ENCODE measurements around the gene DELE1.
A peak's percentile ranks its signal among the peaks of the same experiment; 100 is the strongest.

The DELE1 gene

DNA sequence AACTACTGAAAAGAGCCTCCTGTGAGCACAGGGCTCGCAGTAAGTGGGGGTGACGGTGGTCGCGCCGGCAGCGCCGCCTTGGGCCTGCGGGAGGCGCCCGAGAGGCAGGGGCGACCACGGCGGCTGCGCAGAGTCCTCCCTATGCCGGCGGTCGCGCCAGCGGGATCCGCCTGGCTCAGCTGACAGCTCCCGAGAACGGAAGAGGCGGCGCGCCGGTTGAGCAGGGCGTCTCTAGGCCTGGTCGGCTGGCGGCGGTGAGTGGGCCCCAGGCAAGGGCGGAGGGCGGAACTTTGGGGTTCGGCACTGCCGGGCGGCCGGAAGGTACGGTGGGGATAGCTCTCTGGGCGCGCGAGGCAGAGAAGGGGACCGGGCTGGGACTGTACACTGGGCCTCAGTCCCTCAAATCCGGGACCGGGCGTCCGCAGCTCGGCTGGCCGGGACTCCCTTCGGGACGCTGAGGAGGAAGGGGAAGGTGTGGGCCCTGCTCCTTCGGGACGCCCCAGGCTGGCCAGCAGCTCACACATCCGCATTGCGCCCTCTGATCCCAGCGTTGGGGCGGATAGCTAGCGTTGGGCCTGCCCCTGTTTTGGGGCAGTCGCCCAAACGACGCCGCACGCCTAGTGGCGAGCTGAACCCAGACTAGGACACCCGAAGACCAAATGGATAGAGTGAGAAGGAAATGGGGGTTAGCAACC, 45.4 kb downstream of the DELE1 start, which contains the start of gene RNF14 (continued):
- no peak for TF ChIP-seq ZNF248 (tag by site-specific recombination; IDR thresholded peaks at IDR 0.05)
- no peak for TF ChIP-seq ZNF211 (tag by site-specific recombination; IDR thresholded peaks at IDR 0.05; ENCODE audit: low read depth)
- TF ChIP-seq GLIS2 (tag by site-specific recombination; IDR thresholded peaks at IDR 0.05) = no peak
- TF ChIP-seq ZNF658 (tag by site-specific recombination; IDR thresholded peaks at IDR 0.05) = no peak
- no peak for TF ChIP-seq ZNF292 (tag by site-specific recombination; IDR thresholded peaks at IDR 0.05; ENCODE audit: borderline replicate concordance, low read depth)
- TF ChIP-seq ZNF404 (tag by site-specific recombination; IDR thresholded peaks at IDR 0.05) = no peak
- TF ChIP-seq ZNF600 (tag by site-specific recombination; IDR thresholded peaks at IDR 0.05) = peak; percentile 91
- TF ChIP-seq, protein P1, sequence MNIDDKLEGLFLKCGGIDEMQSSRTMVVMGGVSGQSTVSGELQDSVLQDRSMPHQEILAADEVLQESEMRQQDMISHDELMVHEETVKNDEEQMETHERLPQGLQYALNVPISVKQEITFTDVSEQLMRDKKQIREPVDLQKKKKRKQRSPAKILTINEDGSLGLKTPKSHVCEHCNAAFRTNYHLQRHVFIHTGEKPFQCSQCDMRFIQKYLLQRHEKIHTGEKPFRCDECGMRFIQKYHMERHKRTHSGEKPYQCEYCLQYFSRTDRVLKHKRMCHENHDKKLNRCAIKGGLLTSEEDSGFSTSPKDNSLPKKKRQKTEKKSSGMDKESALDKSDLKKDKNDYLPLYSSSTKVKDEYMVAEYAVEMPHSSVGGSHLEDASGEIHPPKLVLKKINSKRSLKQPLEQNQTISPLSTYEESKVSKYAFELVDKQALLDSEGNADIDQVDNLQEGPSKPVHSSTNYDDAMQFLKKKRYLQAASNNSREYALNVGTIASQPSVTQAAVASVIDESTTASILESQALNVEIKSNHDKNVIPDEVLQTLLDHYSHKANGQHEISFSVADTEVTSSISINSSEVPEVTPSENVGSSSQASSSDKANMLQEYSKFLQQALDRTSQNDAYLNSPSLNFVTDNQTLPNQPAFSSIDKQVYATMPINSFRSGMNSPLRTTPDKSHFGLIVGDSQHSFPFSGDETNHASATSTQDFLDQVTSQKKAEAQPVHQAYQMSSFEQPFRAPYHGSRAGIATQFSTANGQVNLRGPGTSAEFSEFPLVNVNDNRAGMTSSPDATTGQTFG (tag by site-specific recombination; IDR thresholded peaks at IDR 0.05; ENCODE audit: borderline replicate concordance) = no peak
- TF ChIP-seq ZNF510 (tag by site-specific recombination; IDR thresholded peaks at IDR 0.05; ENCODE audit: insufficient replicate concordance) = no peak
- TF ChIP-seq ZNF792 (tag by site-specific recombination; IDR thresholded peaks at IDR 0.05) = no peak
- TF ChIP-seq FEZF1 (tag by site-specific recombination; IDR thresholded peaks at IDR 0.05) = no peak
- TF ChIP-seq, protein P2, sequence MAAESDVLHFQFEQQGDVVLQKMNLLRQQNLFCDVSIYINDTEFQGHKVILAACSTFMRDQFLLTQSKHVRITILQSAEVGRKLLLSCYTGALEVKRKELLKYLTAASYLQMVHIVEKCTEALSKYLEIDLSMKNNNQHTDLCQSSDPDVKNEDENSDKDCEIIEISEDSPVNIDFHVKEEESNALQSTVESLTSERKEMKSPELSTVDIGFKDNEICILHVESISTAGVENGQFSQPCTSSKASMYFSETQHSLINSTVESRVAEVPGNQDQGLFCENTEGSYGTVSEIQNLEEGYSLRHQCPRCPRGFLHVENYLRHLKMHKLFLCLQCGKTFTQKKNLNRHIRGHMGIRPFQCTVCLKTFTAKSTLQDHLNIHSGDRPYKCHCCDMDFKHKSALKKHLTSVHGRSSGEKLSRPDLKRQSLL (tag by site-specific recombination; IDR thresholded peaks at IDR 0.05) = no peak
- TF ChIP-seq, protein P3, sequence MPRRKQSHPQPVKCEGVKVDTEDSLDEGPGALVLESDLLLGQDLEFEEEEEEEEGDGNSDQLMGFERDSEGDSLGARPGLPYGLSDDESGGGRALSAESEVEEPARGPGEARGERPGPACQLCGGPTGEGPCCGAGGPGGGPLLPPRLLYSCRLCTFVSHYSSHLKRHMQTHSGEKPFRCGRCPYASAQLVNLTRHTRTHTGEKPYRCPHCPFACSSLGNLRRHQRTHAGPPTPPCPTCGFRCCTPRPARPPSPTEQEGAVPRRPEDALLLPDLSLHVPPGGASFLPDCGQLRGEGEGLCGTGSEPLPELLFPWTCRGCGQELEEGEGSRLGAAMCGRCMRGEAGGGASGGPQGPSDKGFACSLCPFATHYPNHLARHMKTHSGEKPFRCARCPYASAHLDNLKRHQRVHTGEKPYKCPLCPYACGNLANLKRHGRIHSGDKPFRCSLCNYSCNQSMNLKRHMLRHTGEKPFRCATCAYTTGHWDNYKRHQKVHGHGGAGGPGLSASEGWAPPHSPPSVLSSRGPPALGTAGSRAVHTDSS (tag by site-specific recombination; IDR thresholded peaks at IDR 0.05) = no peak; the same call in 1 of the 2 replicates
- TF ChIP-seq ZNF19 (tag by site-specific recombination; IDR thresholded peaks at IDR 0.05; ENCODE audit: low read depth) = no peak
- no peak for TF ChIP-seq ZNF146 (tag by site-specific recombination; IDR thresholded peaks at IDR 0.05)
- peak; percentile 91 for TF ChIP-seq ZEB2 (tag by site-specific recombination; IDR thresholded peaks at IDR 0.05)
- TF ChIP-seq, protein P4, sequence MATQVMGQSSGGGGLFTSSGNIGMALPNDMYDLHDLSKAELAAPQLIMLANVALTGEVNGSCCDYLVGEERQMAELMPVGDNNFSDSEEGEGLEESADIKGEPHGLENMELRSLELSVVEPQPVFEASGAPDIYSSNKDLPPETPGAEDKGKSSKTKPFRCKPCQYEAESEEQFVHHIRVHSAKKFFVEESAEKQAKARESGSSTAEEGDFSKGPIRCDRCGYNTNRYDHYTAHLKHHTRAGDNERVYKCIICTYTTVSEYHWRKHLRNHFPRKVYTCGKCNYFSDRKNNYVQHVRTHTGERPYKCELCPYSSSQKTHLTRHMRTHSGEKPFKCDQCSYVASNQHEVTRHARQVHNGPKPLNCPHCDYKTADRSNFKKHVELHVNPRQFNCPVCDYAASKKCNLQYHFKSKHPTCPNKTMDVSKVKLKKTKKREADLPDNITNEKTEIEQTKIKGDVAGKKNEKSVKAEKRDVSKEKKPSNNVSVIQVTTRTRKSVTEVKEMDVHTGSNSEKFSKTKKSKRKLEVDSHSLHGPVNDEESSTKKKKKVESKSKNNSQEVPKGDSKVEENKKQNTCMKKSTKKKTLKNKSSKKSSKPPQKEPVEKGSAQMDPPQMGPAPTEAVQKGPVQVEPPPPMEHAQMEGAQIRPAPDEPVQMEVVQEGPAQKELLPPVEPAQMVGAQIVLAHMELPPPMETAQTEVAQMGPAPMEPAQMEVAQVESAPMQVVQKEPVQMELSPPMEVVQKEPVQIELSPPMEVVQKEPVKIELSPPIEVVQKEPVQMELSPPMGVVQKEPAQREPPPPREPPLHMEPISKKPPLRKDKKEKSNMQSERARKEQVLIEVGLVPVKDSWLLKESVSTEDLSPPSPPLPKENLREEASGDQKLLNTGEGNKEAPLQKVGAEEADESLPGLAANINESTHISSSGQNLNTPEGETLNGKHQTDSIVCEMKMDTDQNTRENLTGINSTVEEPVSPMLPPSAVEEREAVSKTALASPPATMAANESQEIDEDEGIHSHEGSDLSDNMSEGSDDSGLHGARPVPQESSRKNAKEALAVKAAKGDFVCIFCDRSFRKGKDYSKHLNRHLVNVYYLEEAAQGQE (tag by site-specific recombination; IDR thresholded peaks at IDR 0.05) = peak; percentile 82
- TF ChIP-seq MYNN (tag by site-specific recombination; IDR thresholded peaks at IDR 0.05; ENCODE audit: borderline replicate concordance) = no peak
- no peak for TF ChIP-seq ZNF677 (tag by site-specific recombination; IDR thresholded peaks at IDR 0.05)
- TF ChIP-seq, protein P5, sequence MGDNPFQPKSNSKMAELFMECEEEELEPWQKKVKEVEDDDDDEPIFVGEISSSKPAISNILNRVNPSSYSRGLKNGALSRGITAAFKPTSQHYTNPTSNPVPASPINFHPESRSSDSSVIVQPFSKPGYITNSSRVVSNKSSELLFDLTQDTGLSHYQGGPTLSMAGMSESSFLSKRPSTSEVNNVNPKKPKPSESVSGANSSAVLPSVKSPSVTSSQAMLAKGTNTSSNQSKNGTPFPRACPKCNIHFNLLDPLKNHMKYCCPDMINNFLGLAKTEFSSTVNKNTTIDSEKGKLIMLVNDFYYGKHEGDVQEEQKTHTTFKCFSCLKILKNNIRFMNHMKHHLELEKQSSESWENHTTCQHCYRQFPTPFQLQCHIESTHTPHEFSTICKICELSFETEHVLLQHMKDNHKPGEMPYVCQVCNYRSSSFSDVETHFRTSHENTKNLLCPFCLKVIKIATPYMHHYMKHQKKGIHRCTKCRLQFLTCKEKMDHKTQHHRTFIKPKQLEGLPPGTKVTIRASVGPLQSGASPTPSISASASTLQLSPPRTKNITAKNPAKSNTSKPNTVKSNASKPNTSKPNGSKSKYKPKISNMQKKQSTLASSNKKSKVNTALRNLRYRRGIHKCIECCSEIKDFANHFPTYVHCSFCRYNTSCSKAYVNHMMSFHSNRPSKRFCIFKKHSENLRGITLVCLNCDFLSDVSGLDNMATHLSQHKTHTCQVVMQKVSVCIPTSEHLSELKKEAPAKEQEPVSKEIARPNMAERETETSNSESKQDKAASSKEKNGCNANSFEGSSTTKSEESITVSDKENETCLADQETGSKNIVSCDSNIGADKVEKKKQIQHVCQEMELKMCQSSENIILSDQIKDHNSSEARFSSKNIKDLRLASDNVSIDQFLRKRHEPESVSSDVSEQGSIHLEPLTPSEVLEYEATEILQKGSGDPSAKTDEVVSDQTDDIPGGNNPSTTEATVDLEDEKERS (tag by site-specific recombination; IDR thresholded peaks at IDR 0.05) = no peak
- TF ChIP-seq HOXA7 (CRISPR knock-in tag; IDR thresholded peaks at IDR 0.05; ENCODE audit: borderline replicate concordance) = no peak
- TF ChIP-seq, protein P6, sequence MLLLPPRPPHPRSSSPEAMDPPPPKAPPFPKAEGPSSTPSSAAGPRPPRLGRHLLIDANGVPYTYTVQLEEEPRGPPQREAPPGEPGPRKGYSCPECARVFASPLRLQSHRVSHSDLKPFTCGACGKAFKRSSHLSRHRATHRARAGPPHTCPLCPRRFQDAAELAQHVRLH (tag by site-specific recombination; IDR thresholded peaks at IDR 0.05) = peak; percentile 63
- TF ChIP-seq ZNF341 (tag by site-specific recombination; IDR thresholded peaks at IDR 0.05; ENCODE audit: low read depth) = peak; percentile 74
- TF ChIP-seq, protein P7, sequence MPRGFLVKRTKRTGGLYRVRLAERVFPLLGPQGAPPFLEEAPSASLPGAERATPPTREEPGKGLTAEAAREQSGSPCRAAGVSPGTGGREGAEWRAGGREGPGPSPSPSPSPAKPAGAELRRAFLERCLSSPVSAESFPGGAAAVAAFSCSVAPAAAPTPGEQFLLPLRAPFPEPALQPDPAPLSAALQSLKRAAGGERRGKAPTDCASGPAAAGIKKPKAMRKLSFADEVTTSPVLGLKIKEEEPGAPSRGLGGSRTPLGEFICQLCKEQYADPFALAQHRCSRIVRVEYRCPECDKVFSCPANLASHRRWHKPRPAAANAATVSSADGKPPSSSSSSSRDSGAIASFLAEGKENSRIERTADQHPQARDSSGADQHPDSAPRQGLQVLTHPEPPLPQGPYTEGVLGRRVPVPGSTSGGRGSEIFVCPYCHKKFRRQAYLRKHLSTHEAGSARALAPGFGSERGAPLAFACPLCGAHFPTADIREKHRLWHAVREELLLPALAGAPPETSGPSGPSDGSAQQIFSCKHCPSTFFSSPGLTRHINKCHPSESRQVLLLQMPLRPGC (tag by site-specific recombination; IDR thresholded peaks at IDR 0.05) = peak; percentile 59; the same call in 1 of the 2 replicates
- TF ChIP-seq ZNF169 (tag by site-specific recombination; IDR thresholded peaks at IDR 0.05) = no peak

All from HEK293 (cell line).